Measurements from ENCODE around the gene NECTIN1. TPM values are rescaled to one million over a fixed set of nuclear protein-coding genes. Genes with fewer than 3 reads are reported as not detected.

Gene NECTIN1
- total and polyA plus RNA-seq, 2 of the 4 experiments (the other 2 are of a cell fraction), result 2.3 to 4.2 TPM

GRCh38 chr11:119671561-119672015 lies 57.4 kb downstream of the NECTIN1 start:
- Histone ChIP-seq H3K79me1 (ENCODE audit: low read depth in 1 of 2, low read length in 2 of 2) (no peaks in the 10 kb centered on the region), H3K56ac (ENCODE audit: extremely low read depth, insufficient read depth, low read length) (no peak overlapping the region), H2BK20ac (ENCODE audit: low read depth, low read length) (peak overlapping the region; percentile 1; the same call in 1 of the 2 replicates), H4K8ac (ENCODE audit: low read depth in 2 of 2, low read length in 2 of 2) (peak overlapping the region; percentile 27 to 35; a peak in 1 of 4 replicates), H3K9me3 (ENCODE audit: control insufficient read depth, insufficient read depth, low read length) (no peaks in the 10 kb centered on the region), H3K9me1 (ENCODE audit: insufficient read depth, low read length) (peaks cover 11% of the 10 kb centered on the region), H4K20me1 (ENCODE audit: insufficient read depth, low read length) (no peaks in the 10 kb centered on the region), H2AFZ (replicated peaks; ENCODE audit: low read length, poor library complexity) (peak overlapping the region; percentile 86), H3K36me3 (ENCODE audit: control insufficient read depth, insufficient read depth, low read length) (no peaks in the 10 kb centered on the region), H3K23ac (ENCODE audit: low read depth, low read length) (no peak overlapping the region), H2BK15ac (ENCODE audit: low read depth, low read length) (0 out of 3 replicates have a peak overlapping the region, but pooled peaks have one; percentile 8), H3K4me3 (ENCODE audit: insufficient read depth, low read depth, low read length) (no peak overlapping the region), H2BK120ac (ENCODE audit: low read depth, low read length) (peak overlapping the region; percentile 27; the same call in 1 of the 2 replicates), H3K18ac (ENCODE audit: low read depth, low read length) (no peak overlapping the region), H2AK5ac (ENCODE audit: low read depth, low read length) (0 out of 2 replicates have a peak overlapping the region, but pooled peaks have one; percentile 30), H2BK5ac (ENCODE audit: low read depth, low read length, poor library complexity, severe bottlenecking) (no peak overlapping the region), H3K9ac (ENCODE audit: low read depth, low read length) (no peak overlapping the region), H4K5ac (ENCODE audit: low read depth, low read length) (no peak overlapping the region; the same call in 1 of the 2 replicates), H3K27ac (ENCODE audit: insufficient read depth, low read length) (peak overlapping the region; percentile 16; the same call in 1 of the 2 replicates), H3K4ac (ENCODE audit: low read depth, low read length) (0 out of 2 replicates have a peak overlapping the region, but pooled peaks have one; percentile 39), H2AK9ac (replicated peaks; ENCODE audit: low read depth, low read length, poor library complexity) (peak overlapping the region; percentile 46), H3K4me2 (ENCODE audit: low read depth, low read length) (no peak overlapping the region; the same call in 1 of the 2 replicates), H3K27me3 (ENCODE audit: control insufficient read depth, insufficient read depth, low read length) (no peaks in the 10 kb centered on the region), H3K14ac (replicated peaks; ENCODE audit: low read depth, low read length) (0 out of 2 replicates have a peak overlapping the region, but pooled peaks have one; percentile 45), H4K91ac (ENCODE audit: insufficient read depth, low read depth, low read length) (peak overlapping the region; percentile 36; the same call in 1 of the 2 replicates), H3K4me1 (ENCODE audit: control insufficient read depth, insufficient read depth, low read length) (peaks cover 14% of the 10 kb centered on the region; the same call in 1 of the 2 replicates)
- dilution Hi-C loops (cut with HindIII; ENCODE audit: low sequenced_read_pairs, unreplicated experiment), result no loop called here
- peak; percentile 81 for ATAC-seq (ENCODE audit: low read depth)
- in situ Hi-C loops (cut with MboI; ENCODE audit: low sequenced_read_pairs), result no loop called here
- TF ChIP-seq MAFK (IDR thresholded peaks at IDR 0.05; ENCODE audit: low read depth, low read length) (0 out of 2 replicates have a peak, but pooled peaks have one; percentile 1), BHLHE40 (IDR thresholded peaks at IDR 0.05; ENCODE audit: low read depth, low read length) (no peak)
- intact Hi-C loops (cut with micrococcal nuclease), result loop anchor here (1.0 kb wide), 1 partner anchor 58 kb away; the partner anchor contains the start of gene NECTIN1
- peak; percentile 55 for DNase-seq
- ChIA-PET POLR2A (ENCODE audit: unreplicated experiment) (no interaction called here), CTCF (interaction anchor here (2.9 kb wide), 1 partner anchor 58 kb away, joined by 16 read pairs; the partner anchor contains the start of gene NECTIN1)
- no TSS peak for BruUV-seq (replicated peaks)
- 20% methylated on average over 3 of the region's 12 CpGs; no CpG with 5 or more reads in 1 of the 2 experiments for WGBS, 2 experiments (ENCODE audit: extremely low coverage in 2 of 2, insufficient read length in 1 of 2)

Measured in IMR-90 (cell line).